Mammary epithelial cell (primary cell): ENCODE data around the gene CAMK1G.

Experiments used
- CTCF ChIP-seq, 2 donors: IDR thresholded peaks in 1 of 2; conservative IDR thresholded peaks in 1 of 2; 2 replicates each; pipeline ENCODE4 v1.5.1; 2011 to 2012; ENCODE audit warnings: inconsistent platforms in 2 of 2, low read length in 2 of 2, mild to moderate bottlenecking in 2 of 2, control low read depth in 1 of 2, low read depth in 1 of 2; ENCODE audit not compliant: insufficient read depth in 1 of 2; ENCODE audit errors: extremely low read depth in 1 of 2
- EZH2 ChIP-seq: IDR thresholded peaks from 2 replicates; pipeline ENCODE4 v1.6.1; 2012; ENCODE audit warnings: low read length, inconsistent platforms, borderline replicate concordance

- TF ChIP-seq CTCF (conservative IDR thresholded peaks at IDR 0.05 in 1 of 2, IDR thresholded peaks at IDR 0.05 in 1 of 2; ENCODE audit: extremely low read depth in 1 of 2, insufficient read depth in 1 of 2, low read depth in 1 of 2, low read length in 2 of 2) (no peak), EZH2 (no peak)
These were observed 52.3 kb downstream of the CAMK1G start for GRCh38 chr1:209635850-209636249.
